ENCODE data around the gene DMPK. TPM values are rescaled to one million over a fixed set of nuclear protein-coding genes. Genes with fewer than 3 reads are reported as not detected.
A peak's percentile ranks its signal among the peaks of the same experiment; 100 is the strongest.

Gene DMPK
- total RNA-seq, 4 donors from 2014 or later: 18.9 to 32.6 (median 26.3) TPM

- Histone ChIP-seq H3K4me1 (peaks cover 33 to 38% of the 10 kb centered on the region in 2 donors), H3K27me3 (no peaks in the 10 kb centered on the region), H3K36me3 (peaks cover 0 to 3% of the 10 kb centered on the region in 2 donors), H3K4me3 (replicated peaks in 1 of 3) (no peak overlapping the region), H3K9me3 (no peaks in the 10 kb centered on the region), H3K27ac (peak overlapping the region in 2 of 3 donors; percentile 91 to 95)
- 83 to 89% methylated on average over 18 to 19 of the region's 23 CpGs for WGBS, 2 donors
- TF ChIP-seq, protein P1, sequence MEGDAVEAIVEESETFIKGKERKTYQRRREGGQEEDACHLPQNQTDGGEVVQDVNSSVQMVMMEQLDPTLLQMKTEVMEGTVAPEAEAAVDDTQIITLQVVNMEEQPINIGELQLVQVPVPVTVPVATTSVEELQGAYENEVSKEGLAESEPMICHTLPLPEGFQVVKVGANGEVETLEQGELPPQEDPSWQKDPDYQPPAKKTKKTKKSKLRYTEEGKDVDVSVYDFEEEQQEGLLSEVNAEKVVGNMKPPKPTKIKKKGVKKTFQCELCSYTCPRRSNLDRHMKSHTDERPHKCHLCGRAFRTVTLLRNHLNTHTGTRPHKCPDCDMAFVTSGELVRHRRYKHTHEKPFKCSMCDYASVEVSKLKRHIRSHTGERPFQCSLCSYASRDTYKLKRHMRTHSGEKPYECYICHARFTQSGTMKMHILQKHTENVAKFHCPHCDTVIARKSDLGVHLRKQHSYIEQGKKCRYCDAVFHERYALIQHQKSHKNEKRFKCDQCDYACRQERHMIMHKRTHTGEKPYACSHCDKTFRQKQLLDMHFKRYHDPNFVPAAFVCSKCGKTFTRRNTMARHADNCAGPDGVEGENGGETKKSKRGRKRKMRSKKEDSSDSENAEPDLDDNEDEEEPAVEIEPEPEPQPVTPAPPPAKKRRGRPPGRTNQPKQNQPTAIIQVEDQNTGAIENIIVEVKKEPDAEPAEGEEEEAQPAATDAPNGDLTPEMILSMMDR (IDR thresholded peaks at IDR 0.05): no peak
- no peak for TF ChIP-seq POLR2A (IDR thresholded peaks at IDR 0.05)
- intact Hi-C loops (cut with DNase I): loop anchor here (10.0 kb wide), 1 partner anchor 51 kb away; no protein-coding TSS in a partner anchor
- no peak for DNase-seq
Measured at GRCh38 chr19:45765702-45766295, 16.5 kb downstream of the DMPK start.

- 71 to 74% methylated on average over 16 to 18 of the region's 21 CpGs for WGBS, 2 donors
- Histone ChIP-seq H3K27me3 (no peaks in the 10 kb centered on the region), H3K36me3 (peaks cover 0 to 3% of the 10 kb centered on the region in 2 donors), H3K27ac (peak overlapping the region; percentile 54 to 73 (median 59)), H3K9me3 (no peaks in the 10 kb centered on the region), H3K4me3 (replicated peaks in 1 of 3) (no peak overlapping the region), H3K4me1 (peaks cover 33 to 37% of the 10 kb centered on the region in 2 donors)
- TF ChIP-seq, protein P1 (IDR thresholded peaks at IDR 0.05): no peak
- TF ChIP-seq POLR2A (IDR thresholded peaks at IDR 0.05): no peak
- intact Hi-C loops (cut with DNase I): loop anchor here (10.0 kb wide), 1 partner anchor 50 kb away; no protein-coding TSS in a partner anchor
- no peak for DNase-seq
Measured at GRCh38 chr19:45764945-45765701, 17.2 kb downstream of the DMPK start.

GRCh38 chr19:45764475-45764874 lies 17.8 kb downstream of the DMPK start:
- TF ChIP-seq, protein P1 (IDR thresholded peaks at IDR 0.05): no peak
- TF ChIP-seq POLR2A (IDR thresholded peaks at IDR 0.05): no peak
- 53 to 61% methylated on average over 5 to 6 of the region's 6 CpGs for WGBS, 2 donors
- H3K27ac ChIP-seq: peak overlapping the region; percentile 54 to 73 (median 59)
- peaks cover 0 to 3% of the 10 kb centered on the region in 2 donors for H3K36me3 ChIP-seq
- DNase-seq: no peak
- H3K4me1 ChIP-seq: peaks cover 33 to 37% of the 10 kb centered on the region in 2 donors
- no peaks in the 10 kb centered on the region for H3K9me3 ChIP-seq
- H3K4me3 ChIP-seq (replicated peaks in 1 of 3): no peak overlapping the region
- H3K27me3 ChIP-seq: no peaks in the 10 kb centered on the region
- intact Hi-C loops (cut with DNase I): loop anchor here (10.0 kb wide), 1 partner anchor 50 kb away; no protein-coding TSS in a partner anchor

- Histone ChIP-seq H3K36me3 (peaks cover 0 to 3% of the 10 kb centered on the region in 2 donors), H3K27ac (peak overlapping the region; percentile 54 to 73 (median 59)), H3K27me3 (no peaks in the 10 kb centered on the region), H3K4me3 (replicated peaks in 1 of 3) (no peak overlapping the region), H3K4me1 (peaks cover 33 to 37% of the 10 kb centered on the region in 2 donors), H3K9me3 (no peaks in the 10 kb centered on the region)
- TF ChIP-seq, protein P1 (IDR thresholded peaks at IDR 0.05): no peak
- no peak for TF ChIP-seq POLR2A (IDR thresholded peaks at IDR 0.05)
- DNase-seq: no peak
- 58 to 72% methylated on average over 7 to 11 of the region's 27 CpGs for WGBS, 2 donors
- intact Hi-C loops (cut with DNase I): loop anchor here (10.0 kb wide), 1 partner anchor 49 kb away; no protein-coding TSS in a partner anchor
Measured at GRCh38 chr19:45763691-45764294, 18.5 kb downstream of the DMPK start.
